Endothelial cell of hepatic sinusoid (primary cell): ENCODE results near the gene C1orf210.

ENCODE experiments used
- in situ Hi-C: cut with HindIII; loops from 2 replicates; pipeline ENCODE4 v1.10.0; 2017; ENCODE audit warnings: low sequenced_read_pairs

C1orf210 gene

DNA sequence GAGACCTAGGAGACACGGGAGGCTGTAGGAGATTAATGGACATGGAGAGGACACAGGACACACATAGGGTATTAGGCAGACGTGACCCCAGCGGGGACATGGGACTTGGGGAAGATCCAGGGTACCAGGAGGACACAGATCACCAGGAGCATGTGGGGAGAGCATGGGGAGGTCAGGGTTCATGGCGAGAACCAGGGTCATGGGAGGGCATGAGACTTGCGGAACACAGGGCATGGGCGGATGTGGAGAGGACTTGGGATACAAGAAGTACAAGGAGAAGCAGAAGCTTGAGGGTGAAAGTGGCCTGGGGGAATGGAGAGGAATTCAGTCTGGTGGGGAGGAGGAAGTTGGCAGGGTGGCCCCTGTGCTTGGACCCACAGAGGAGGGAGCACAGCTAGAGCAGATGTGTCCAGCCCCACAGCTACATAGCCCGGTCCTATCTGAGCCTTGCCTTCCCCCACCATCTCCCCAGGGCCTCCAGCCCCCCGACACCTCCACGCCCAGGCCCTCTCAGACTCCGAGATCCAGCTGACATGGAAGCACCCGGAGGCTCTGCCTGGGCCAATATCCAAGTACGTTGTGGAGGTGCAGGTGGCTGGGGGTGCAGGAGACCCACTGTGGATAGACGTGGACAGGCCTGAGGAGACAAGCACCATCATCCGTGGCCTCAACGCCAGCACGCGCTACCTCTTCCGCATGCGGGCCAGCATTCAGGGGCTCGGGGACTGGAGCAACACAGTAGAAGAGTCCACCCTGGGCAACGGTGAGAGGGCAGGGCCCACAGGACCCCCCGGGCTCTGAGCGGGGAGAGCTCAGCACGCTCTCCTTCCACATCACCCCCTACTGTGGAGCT is 27.5 kb upstream of the C1orf210 start:
- in situ Hi-C loops: no loop called here

DNA sequence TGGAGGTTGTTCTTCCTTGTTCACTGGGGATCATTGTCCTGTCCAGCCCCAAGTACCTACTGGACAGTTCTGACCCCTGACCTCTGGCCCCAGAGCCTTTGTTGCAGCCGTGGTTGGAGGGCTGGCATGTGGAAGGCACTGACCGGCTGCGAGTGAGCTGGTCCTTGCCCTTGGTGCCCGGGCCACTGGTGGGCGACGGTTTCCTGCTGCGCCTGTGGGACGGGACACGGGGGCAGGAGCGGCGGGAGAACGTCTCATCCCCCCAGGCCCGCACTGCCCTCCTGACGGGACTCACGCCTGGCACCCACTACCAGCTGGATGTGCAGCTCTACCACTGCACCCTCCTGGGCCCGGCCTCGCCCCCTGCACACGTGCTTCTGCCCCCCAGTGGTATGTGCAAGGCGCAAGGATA is 26.8 kb upstream of the C1orf210 start:
- in situ Hi-C loops: no loop called here

DNA sequence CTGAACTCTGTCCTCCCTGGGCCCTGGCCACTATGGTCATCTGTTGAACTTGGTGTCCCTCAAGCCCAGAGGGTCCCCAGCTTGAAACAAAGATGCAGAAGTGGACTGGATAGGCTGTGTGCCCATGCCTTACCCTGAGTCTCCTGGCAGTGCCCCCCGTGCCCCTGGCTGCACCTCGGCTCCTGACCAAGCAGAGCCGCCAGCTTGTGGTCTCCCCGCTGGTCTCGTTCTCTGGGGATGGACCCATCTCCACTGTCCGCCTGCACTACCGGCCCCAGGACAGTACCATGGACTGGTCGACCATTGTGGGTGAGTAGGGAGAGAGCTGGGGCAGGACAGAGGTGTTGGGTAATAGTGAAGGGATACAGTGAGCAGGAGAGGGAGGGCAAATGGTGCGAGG is 26.1 kb upstream of the C1orf210 start:
- in situ Hi-C loops: no loop called here

GRCh38 chr1:43309405-43310025 is 24.1 kb upstream of the C1orf210 start:
- in situ Hi-C loops: no loop called here

- in situ Hi-C loops: no loop called here
Measured at GRCh38 chr1:43308635-43309404, 23.4 kb upstream of the C1orf210 start.

- in situ Hi-C loops: no loop called here
Measured at GRCh38 chr1:43307458-43308158, 22.2 kb upstream of the C1orf210 start.

- in situ Hi-C loops: no loop called here
Measured at GRCh38 chr1:43306688-43307457, 21.5 kb upstream of the C1orf210 start.

DNA sequence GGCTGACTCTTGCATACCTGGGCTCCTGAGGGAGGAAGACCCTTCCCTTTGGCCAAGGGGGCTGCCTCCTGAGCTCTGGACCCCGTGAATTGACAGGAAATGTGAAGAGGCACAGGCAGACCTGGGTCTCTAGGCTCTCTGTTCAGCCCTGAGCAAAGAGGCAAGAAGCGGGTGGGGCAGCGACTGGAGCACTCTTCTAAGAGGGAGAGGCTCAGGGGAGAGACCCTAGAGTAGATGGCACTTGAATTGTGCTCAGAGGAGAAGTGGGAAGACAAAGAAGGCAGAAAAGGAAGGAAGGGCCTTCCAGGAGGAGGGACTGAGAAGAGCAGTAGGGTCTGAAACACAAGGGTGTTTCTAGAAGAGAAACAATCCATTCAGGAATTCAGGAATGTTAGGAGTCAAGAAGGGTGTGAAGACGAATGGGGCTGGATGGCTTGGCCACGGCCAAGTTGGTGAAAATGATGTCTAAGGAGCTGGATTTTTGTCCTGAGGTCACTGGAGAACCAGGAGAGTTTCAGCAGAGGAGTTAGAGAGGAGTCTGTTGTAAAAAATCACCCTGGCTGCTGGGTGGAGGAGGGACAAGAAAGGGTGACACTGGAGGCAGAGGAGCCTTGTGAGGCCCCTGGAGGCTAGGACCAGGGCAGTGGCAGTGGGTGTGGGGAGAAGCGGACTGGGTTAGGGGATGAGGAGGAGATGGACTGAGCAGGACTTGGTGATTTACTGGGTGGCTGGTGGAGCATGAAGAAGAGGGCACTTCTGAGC is 20.7 kb upstream of the C1orf210 start:
- in situ Hi-C loops: no loop called here

DNA sequence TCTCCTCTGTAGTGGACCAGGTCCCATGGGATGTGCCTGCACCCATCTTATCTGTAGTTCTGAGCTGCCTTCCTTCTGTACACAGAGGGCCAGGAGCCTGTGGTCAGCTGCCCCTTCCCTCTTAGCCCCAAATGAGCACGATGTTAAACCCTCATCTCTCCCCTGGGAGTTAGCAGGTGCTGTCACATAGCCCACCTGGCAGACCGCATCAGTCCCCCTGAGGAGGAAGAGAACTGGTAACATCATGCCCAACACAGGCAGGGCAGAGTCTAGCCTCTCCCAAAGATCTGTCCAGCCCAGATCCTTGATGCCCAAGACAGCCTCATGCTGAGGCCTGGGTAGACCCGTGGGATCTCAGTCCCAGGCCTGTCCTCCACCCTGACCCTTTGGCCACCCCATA is 20.1 kb upstream of the C1orf210 start:
- in situ Hi-C loops: no loop called here

- in situ Hi-C loops: loop anchor here (5.0 kb wide), 1 partner anchor 67 kb away; no protein-coding TSS in a partner anchor
Measured at GRCh38 chr1:43304771-43305300, 19.5 kb upstream of the C1orf210 start.

- in situ Hi-C loops: loop anchor here (5.0 kb wide), 1 partner anchor 68 kb away; no protein-coding TSS in a partner anchor
Measured at GRCh38 chr1:43304314-43304681, 18.9 kb upstream of the C1orf210 start.

DNA sequence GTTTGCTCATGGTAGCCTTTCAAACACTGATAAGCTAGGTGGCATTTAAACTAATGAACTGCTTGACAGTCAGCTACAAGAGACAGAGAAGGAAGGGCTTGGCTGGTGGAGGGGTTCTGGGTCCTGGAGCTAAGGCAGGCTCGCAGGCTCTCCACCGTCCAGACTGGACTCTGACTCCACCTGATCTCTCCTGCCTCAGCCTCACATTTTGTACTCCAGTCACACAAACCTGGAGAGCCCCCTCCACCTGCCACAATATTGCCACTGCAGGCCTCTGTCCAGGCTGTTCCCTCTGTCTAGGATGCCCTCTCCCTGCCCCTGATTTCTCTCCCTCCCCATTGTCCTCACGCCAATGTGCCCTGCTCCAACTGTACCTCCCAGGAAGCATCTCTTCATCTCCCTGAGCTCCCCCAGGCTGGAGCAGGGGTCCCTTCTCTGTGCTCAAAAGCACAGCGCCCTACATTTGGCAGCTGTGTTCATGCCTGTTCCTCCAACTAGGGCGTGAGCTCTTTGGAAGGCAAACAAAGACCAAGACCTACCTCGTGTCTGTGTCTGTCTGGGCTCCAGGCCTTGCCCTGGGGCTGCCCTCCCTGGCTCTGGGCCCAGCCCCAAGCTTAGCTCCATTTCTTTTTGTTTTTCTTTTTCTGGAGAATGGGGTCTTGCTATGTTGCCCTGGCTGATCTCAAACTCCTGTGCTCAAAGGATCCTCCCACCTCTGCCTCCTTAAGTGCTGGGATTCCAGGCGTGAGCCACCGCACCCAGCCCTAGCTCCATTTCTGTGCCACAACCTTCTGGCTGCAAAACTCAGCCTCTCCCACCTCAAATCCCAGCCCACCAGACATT is 18.3 kb upstream of the C1orf210 start:
- in situ Hi-C loops: loop anchor here (5.0 kb wide), 1 partner anchor 69 kb away; no protein-coding TSS in a partner anchor

DNA sequence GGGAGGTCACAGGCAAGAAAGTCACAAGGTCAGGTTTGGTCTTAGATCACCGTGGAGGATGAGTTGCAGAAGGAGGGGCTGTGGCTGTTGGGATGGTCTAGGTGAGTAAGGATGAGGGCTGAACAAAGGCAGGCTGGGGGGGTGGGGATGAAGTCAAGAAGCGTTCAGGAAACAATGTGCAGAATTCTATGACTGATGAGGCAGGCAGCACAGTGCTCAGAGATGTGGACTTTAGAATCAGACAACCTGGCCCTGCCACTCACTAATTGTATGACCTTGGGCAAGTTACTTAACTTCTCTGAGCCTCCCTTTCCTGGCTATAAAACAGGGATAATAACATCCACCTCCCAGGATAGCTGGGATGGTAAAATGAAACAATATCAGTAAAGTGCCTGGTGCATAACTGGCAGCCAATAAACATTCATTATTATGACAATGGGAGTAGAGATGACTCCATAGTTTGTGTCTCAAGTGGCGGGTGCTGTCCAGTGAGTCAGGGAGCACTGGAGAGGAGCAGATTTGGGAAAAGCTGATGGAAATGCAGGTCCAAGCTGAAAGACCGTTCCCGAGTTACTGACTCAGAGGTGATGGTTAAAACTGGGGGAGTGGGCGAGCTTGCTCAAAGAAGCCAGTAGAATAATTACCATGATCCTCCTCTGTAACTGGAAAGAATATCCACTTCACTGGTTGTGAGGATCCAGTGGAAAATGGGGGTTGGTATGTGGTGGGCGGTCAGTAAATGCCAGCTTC is 17.5 kb upstream of the C1orf210 start:
- in situ Hi-C loops: loop anchor here (5.0 kb wide), 1 partner anchor 69 kb away; no protein-coding TSS in a partner anchor

DNA sequence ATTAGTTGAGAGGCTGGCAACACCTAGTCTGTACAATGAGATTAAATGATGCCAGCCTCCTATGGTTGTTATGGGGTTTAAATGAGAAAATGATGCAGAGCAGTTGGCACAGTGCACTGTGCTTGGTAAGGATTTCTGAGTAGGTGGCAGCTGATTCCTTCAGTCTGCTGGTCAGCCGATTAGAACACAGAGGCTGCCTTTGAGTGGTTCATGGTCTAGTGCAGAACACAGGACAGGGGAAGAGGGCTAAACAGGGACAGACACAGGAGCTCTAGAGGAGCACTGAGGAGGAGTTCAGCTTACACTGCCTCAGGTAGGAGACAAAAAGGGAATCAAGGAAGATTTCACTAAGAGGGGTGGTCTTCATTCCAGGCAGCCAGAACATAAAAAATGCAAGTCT is 16.8 kb upstream of the C1orf210 start:
- in situ Hi-C loops: loop anchor here (5.0 kb wide), 1 partner anchor 70 kb away; no protein-coding TSS in a partner anchor

- in situ Hi-C loops: loop anchor here (5.0 kb wide), 1 partner anchor 72 kb away; no protein-coding TSS in a partner anchor
Measured at GRCh38 chr1:43300378-43301094, 15.2 kb upstream of the C1orf210 start, which contains the start of gene TIE1. Gene TIE1 (plus strand): TSS chr1:43300982. CDS start chr1:43301072, 90 bp downstream.

- in situ Hi-C loops: no loop called here
Measured at GRCh38 chr1:43299101-43299500, 13.7 kb upstream of the C1orf210 start.

DNA sequence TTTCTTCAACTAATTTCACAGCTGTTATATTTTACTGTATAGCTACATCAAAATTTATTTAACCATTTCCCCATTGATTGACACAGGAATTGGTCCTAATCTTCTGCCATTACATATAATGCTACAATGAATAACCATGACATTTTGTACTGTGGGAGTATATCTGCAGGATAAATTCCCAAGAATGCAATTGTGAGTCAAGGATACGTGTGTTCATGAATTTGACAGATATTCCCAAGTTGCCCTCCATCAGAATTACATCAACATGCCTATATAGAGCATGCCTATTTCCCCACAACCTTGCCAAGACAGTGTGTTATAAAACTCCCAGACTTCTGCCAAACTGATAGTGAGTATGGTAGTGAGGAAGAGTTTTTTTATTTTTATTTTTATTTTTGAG is 12.7 kb upstream of the C1orf210 start:
- in situ Hi-C loops: no loop called here
